Measurements from ENCODE around the gene FANK1. TPM values are rescaled to one million over a fixed set of nuclear protein-coding genes. Genes with fewer than 3 reads are reported as not detected.

The FANK1 gene
- total RNA-seq, 2 experiments from 2014 or later = 0.25 TPM; not detected in 1

- Histone ChIP-seq H3K36me3 (ENCODE audit: insufficient read depth, low read length) (no peaks in the 10 kb centered on the region), H3K4me1 (ENCODE audit: insufficient read depth, low read length) (no peaks in the 10 kb centered on the region), H3K27ac (ENCODE audit: low read depth in 1 of 2, low read length in 2 of 2) (no peak overlapping the region), H3K27me3 (ENCODE audit: control insufficient read depth in 1 of 2, insufficient read depth in 2 of 2, low read length in 2 of 2) (no peaks in the 10 kb centered on the region), H3K9me3 (ENCODE audit: control insufficient read depth in 1 of 2, insufficient read depth in 1 of 2, low read length in 2 of 2) (peaks cover 22 to 24% of the 10 kb centered on the region in 2 experiments), H3K4me3 (ENCODE audit: low read length) (no peak overlapping the region)
- no peak for TF ChIP-seq CTCF (IDR thresholded peaks at IDR 0.05)
- ChIA-PET CTCF (no interaction called here), POLR2A (no interaction called here)
- no peak overlapping the region for H3K27ac Mint-ChIP-seq
- intact Hi-C loops (cut with DNase I, micrococcal nuclease) = no loop called here
- H3K4me3 Mint-ChIP-seq = no peak overlapping the region
- H3K36me3 Mint-ChIP-seq (ENCODE audit: low read depth) = no peaks in the 10 kb centered on the region
- no peaks in the 10 kb centered on the region for H3K4me1 Mint-ChIP-seq (ENCODE audit: low read depth)
- H3K9me3 Mint-ChIP-seq = peaks cover 9% of the 10 kb centered on the region
- peaks cover 6% of the 10 kb centered on the region for H3K27me3 Mint-ChIP-seq
- no peak for ATAC-seq (ENCODE audit: poor library complexity)
- DNase-seq = no peak
These were observed 57.5 kb downstream of the FANK1 start for GRCh38 chr10:125953778-125954385.

GRCh38 chr10:125955766-125956165, 59.4 kb downstream of the FANK1 start:
- Mint-ChIP-seq H3K4me3 (no peak overlapping the region), H3K9me3 (peaks cover 9% of the 10 kb centered on the region), H3K4me1 (ENCODE audit: low read depth) (no peaks in the 10 kb centered on the region), H3K36me3 (ENCODE audit: low read depth) (no peaks in the 10 kb centered on the region), H3K27ac (no peak overlapping the region), H3K27me3 (peaks cover 14% of the 10 kb centered on the region)
- Histone ChIP-seq H3K27me3 (ENCODE audit: control insufficient read depth in 1 of 2, insufficient read depth in 2 of 2, low read length in 2 of 2) (no peaks in the 10 kb centered on the region), H3K4me1 (ENCODE audit: insufficient read depth, low read length) (no peaks in the 10 kb centered on the region), H3K4me3 (ENCODE audit: low read length) (no peak overlapping the region), H3K36me3 (ENCODE audit: insufficient read depth, low read length) (no peaks in the 10 kb centered on the region), H3K27ac (ENCODE audit: low read depth in 1 of 2, low read length in 2 of 2) (no peak overlapping the region), H3K9me3 (ENCODE audit: control insufficient read depth in 1 of 2, insufficient read depth in 1 of 2, low read length in 2 of 2) (peaks cover 22 to 24% of the 10 kb centered on the region in 2 experiments)
- TF ChIP-seq CTCF (IDR thresholded peaks at IDR 0.05) = no peak
- POLR2A ChIA-PET = no interaction called here
- ATAC-seq (ENCODE audit: poor library complexity) (no peak), DNase-seq (no peak)
- CTCF ChIA-PET = no interaction called here
- intact Hi-C loops (cut with DNase I, micrococcal nuclease) = no loop called here

- Mint-ChIP-seq H3K4me1 (ENCODE audit: low read depth) (no peaks in the 10 kb centered on the region), H3K27me3 (peaks cover 14% of the 10 kb centered on the region), H3K27ac (no peak overlapping the region), H3K36me3 (ENCODE audit: low read depth) (no peaks in the 10 kb centered on the region), H3K9me3 (no peaks in the 10 kb centered on the region), H3K4me3 (no peak overlapping the region)
- Histone ChIP-seq H3K27ac (ENCODE audit: low read depth in 1 of 2, low read length in 2 of 2) (no peak overlapping the region), H3K27me3 (ENCODE audit: control insufficient read depth in 1 of 2, insufficient read depth in 2 of 2, low read length in 2 of 2) (no peaks in the 10 kb centered on the region), H3K4me3 (ENCODE audit: low read length) (no peak overlapping the region), H3K36me3 (ENCODE audit: insufficient read depth, low read length) (no peaks in the 10 kb centered on the region), H3K9me3 (ENCODE audit: control insufficient read depth in 1 of 2, insufficient read depth in 1 of 2, low read length in 2 of 2) (peaks cover 0 to 4% of the 10 kb centered on the region in 2 experiments), H3K4me1 (ENCODE audit: insufficient read depth, low read length) (no peaks in the 10 kb centered on the region)
- intact Hi-C loops (cut with DNase I, micrococcal nuclease) = no loop called here
- POLR2A ChIA-PET = no interaction called here
- ATAC-seq (ENCODE audit: poor library complexity) (no peak), DNase-seq (no peak)
- CTCF ChIA-PET = no interaction called here
- no peak for TF ChIP-seq CTCF (IDR thresholded peaks at IDR 0.05)
These were observed 65.4 kb downstream of the FANK1 start for GRCh38 chr10:125961743-125962142.
